A673 (cell line): ENCODE measurements around the gene ZNF831. TPM values are rescaled to one million over a fixed set of nuclear protein-coding genes. Genes with fewer than 3 reads are reported as not detected.

Experiments used
- BruUV-seq: library from RNA; stranded (reverse); fragments of 400-500 nt; replicated peaks from 2 replicates; lab custom pipeline; 2021; lab: Mats Ljungman, UMichigan
- CTCF ChIA-PET: fragments of 300-600 bp; sonication (Branson Sonifier 250); formaldehyde crosslinking; loops from one replicate; lab custom pipeline; 2022; ENCODE audit warnings: antibody characterized with exemption; lab: Charles Lee
- POLR2A ChIA-PET: fragments of 300-600 bp; sonication (Branson Sonifier 250); formaldehyde crosslinking; loops from one replicate; lab custom pipeline; 2022; ENCODE audit warnings: antibody characterized with exemption; ENCODE audit not compliant: low non-redundant PET; lab: Charles Lee
- DNase-seq: peaks from one replicate; pipeline ENCODE4 v3.0.0-alpha.2; 2015; ENCODE audit warnings: low spot score
- H3K27ac ChIP-seq: fragments of 200-600 bp; sonication (generic); 2 replicates; pipeline ENCODE4 v1.5.1; 2016; ENCODE audit warnings: mixed run types, low read depth, mild to moderate bottlenecking, mixed read lengths, antibody characterized with exemption, low read length; ENCODE audit not compliant: poor library complexity, severe bottlenecking
- H3K27me3 ChIP-seq: fragments of 200-600 bp; sonication (generic); replicated peaks from 2 replicates; pipeline ENCODE4 v1.6.1; 2017; ENCODE audit warnings: mixed run types, low read depth, mild to moderate bottlenecking, mixed read lengths, antibody characterized with exemption, low read length; ENCODE audit not compliant: insufficient read depth, poor library complexity
- H3K36me3 ChIP-seq: fragments of 200-600 bp; sonication (generic); 2 replicates; pipeline ENCODE4 v1.6.1; 2016; ENCODE audit warnings: mixed run types, mild to moderate bottlenecking, mixed read lengths, antibody characterized with exemption, low read length; ENCODE audit not compliant: insufficient read depth, poor library complexity, severe bottlenecking
- H3K4me1 ChIP-seq: fragments of 200-600 bp; sonication (generic); 2 replicates; pipeline ENCODE4 v1.6.1; 2017; ENCODE audit warnings: mixed run types, mild to moderate bottlenecking, mixed read lengths, antibody characterized with exemption, low read length; ENCODE audit not compliant: insufficient read depth, poor library complexity, severe bottlenecking
- H3K4me3 ChIP-seq: fragments of 200-600 bp; sonication (generic); 2 replicates; pipeline ENCODE4 v1.5.1; 2016; ENCODE audit warnings: low read depth, mixed run types, mild to moderate bottlenecking, mixed read lengths, low read length; ENCODE audit not compliant: poor library complexity, severe bottlenecking
- H3K9me3 ChIP-seq: fragments of 200-600 bp; sonication (generic); 2 replicates; pipeline ENCODE4 v1.6.1; 2016; ENCODE audit warnings: mixed run types, low read depth, mild to moderate bottlenecking, mixed read lengths, antibody characterized with exemption, low read length; ENCODE audit not compliant: poor library complexity, severe bottlenecking
- EZH2 ChIP-seq: fragments of 200-600 bp; sonication (generic); IDR thresholded peaks from 2 replicates; pipeline ENCODE4 v1.6.1; 2017; ENCODE audit warnings: borderline replicate concordance, low read depth, mild to moderate bottlenecking, mixed read lengths, antibody characterized with exemption, low read length; ENCODE audit not compliant: poor library complexity, severe bottlenecking
- intact Hi-C: fragments of 100-400 bp; cut with micrococcal nuclease; formaldehyde crosslinking; loops from one replicate; pipeline ENCODE4 v1.10.0; 2022; ENCODE audit not compliant: unreplicated experiment
- total RNA-seq: library from RNA; stranded (reverse); gene quantifications from 2 replicates; pipeline ENCODE4 v1.2.3, GENCODE V29; 2021
- TF ChIP-seq, protein P1 (sequence below): fragments of 300-800, 200-600 bp; sonication (generic); conservative IDR thresholded peaks from 2 replicates; pipeline ENCODE4 v1.5.1; 2017; ENCODE audit warnings: low read depth, mild to moderate bottlenecking, antibody characterized with exemption, low read length, moderate library complexity, mixed read lengths

ZNF831 gene
- total RNA-seq, 1 experiment from 2014 or later: not detected

DNA sequence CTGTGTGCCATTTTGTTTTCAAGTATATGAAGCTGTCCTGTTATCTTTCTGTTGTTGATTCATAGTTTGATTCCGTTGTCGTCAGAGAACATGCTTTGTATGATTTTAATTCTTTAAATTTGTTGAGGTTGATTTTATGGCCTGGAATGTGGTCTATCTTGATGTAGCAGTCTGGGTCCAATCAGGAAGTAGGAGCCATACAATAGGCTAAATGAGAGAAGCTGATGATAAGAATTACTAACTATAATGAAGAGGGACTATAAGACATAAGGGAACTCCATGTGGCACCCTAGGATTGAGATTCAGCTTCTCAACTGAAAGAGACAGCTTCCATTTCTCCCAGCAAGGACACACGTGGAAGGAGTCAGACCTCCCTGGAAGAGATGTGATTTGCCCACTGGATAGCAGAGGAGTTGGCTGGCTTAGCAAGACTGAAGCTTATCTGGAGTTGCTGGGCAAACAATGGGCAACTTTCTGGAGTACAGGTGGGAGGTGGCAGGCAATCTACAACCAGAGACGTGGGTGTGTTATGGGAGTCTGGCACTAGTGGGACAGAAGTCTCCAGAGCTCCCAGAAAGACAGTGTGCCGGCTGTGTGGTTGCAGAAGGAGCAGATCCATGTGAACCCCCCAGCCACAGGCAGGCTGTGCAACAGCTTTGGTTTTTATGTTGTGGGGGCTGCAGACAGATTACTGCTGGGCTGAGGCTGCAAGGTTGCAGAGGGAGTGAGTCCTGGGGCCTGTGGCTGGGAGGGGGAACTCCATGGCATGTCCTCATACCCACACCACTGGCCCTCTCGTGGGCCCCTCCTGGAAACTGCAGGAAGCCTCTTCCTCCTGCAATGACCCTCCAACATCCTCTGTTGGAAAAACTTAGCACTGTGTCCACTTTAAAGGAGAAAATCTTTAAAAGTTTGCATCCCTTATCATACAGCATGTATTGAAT is 7.1 kb downstream of the ZNF831 start:
- Histone ChIP-seq H3K9me3 (no peaks in the 10 kb centered on the region), H3K4me3 (no peak overlapping the region), H3K4me1 (no peaks in the 10 kb centered on the region), H3K36me3 (no peaks in the 10 kb centered on the region), H3K27me3 (peaks cover 30% of the 10 kb centered on the region), H3K27ac (no peak overlapping the region)
- DNase-seq: no peak
- POLR2A ChIA-PET: no interaction called here
- no TSS peak for BruUV-seq
- intact Hi-C loops: no loop called here
- no peak for TF ChIP-seq EZH2
- TF ChIP-seq, protein P1, sequence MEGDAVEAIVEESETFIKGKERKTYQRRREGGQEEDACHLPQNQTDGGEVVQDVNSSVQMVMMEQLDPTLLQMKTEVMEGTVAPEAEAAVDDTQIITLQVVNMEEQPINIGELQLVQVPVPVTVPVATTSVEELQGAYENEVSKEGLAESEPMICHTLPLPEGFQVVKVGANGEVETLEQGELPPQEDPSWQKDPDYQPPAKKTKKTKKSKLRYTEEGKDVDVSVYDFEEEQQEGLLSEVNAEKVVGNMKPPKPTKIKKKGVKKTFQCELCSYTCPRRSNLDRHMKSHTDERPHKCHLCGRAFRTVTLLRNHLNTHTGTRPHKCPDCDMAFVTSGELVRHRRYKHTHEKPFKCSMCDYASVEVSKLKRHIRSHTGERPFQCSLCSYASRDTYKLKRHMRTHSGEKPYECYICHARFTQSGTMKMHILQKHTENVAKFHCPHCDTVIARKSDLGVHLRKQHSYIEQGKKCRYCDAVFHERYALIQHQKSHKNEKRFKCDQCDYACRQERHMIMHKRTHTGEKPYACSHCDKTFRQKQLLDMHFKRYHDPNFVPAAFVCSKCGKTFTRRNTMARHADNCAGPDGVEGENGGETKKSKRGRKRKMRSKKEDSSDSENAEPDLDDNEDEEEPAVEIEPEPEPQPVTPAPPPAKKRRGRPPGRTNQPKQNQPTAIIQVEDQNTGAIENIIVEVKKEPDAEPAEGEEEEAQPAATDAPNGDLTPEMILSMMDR: no peak
- CTCF ChIA-PET: interaction anchor here (0.5 kb wide), 1 partner anchor 1040 kb away, joined by 3 read pairs; no protein-coding TSS in a partner anchor

DNA sequence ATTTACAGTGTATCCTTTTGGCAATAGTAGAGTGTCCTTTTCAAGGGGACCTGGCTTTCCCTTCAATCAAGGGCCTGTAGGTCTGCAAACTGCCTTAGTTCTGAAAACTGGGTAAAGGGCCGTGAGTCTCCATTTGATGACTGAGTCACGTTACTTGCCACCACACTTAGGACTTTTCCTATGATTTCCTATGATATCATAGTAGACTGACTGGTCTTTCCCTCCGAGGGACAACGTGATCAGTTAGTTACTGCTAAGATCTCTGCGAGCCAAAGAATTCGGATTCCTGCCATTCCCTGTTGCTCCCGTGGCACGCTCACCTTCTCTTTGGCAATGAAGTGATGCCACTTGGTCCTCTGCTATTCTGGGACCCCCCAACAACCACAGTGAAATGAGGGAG is 8.4 kb downstream of the ZNF831 start:
- intact Hi-C loops: no loop called here
- TF ChIP-seq EZH2: no peak
- TF ChIP-seq, protein P1: no peak
- H3K4me3 ChIP-seq: no peak overlapping the region
- peaks cover 26% of the 10 kb centered on the region for H3K27me3 ChIP-seq
- BruUV-seq: no TSS peak
- no peaks in the 10 kb centered on the region for H3K4me1 ChIP-seq
- DNase-seq: no peak
- CTCF ChIA-PET: no interaction called here
- no peak overlapping the region for H3K27ac ChIP-seq
- POLR2A ChIA-PET: no interaction called here
- H3K36me3 ChIP-seq: no peaks in the 10 kb centered on the region
- H3K9me3 ChIP-seq: no peaks in the 10 kb centered on the region

DNA sequence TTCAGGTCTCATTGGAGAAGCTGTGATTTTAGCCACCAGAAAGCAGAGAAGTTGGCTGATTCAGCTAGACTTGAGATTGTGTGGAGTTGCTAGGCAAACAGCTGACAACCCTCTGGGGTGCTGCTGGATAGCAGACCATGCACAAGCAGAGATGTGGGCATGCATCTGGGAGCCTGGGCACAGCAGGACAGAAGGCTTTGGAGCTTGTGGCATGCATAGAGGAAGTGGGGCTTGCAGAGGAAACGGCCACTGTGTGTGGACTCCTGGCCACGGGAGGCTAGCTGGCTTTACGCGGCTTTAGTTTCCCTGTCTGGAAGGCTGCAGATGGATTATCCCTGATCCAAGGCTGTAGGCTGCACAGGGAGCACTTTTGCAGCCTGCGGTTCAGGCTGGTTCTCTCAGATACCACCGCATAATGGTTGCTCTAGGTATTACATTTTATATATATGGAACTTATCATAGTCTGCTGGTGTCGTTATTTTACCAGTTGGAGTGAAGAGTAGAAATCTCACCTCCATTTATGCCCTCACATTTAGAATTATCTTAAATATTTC is 10.4 kb downstream of the ZNF831 start:
- POLR2A ChIA-PET: no interaction called here
- intact Hi-C loops: no loop called here
- Histone ChIP-seq H3K9me3 (no peaks in the 10 kb centered on the region), H3K36me3 (no peaks in the 10 kb centered on the region), H3K4me1 (no peaks in the 10 kb centered on the region), H3K27me3 (peaks cover 7% of the 10 kb centered on the region), H3K4me3 (no peak overlapping the region), H3K27ac (no peak overlapping the region)
- DNase-seq: no peak
- no TSS peak for BruUV-seq
- CTCF ChIA-PET: no interaction called here
- TF ChIP-seq, protein P1: no peak
- TF ChIP-seq EZH2: no peak
